ENCODE measurements around the gene BAD. TPM values are rescaled to one million over a fixed set of nuclear protein-coding genes. Genes with fewer than 3 reads are reported as not detected.

The BAD gene
- total and polyA plus RNA-seq, 2 of the 13 experiments (the other 11 are each of a cell fraction or from before 2014, with no cell fraction given): 17.9 to 28.5 TPM

GRCh38 chr11:64290352-64291261, 6.1 kb upstream of the BAD start:
- H4K20me1 ChIP-seq (ENCODE audit: insufficient read depth, low read length): no peaks in the 10 kb centered on the region
- TF ChIP-seq ZNF710 (CRISPR knock-in tag; IDR thresholded peaks at IDR 0.05; ENCODE audit: borderline replicate concordance) (no peak), ZBTB46 (CRISPR knock-in tag; IDR thresholded peaks at IDR 0.05; ENCODE audit: borderline replicate concordance) (no peak), ZBTB1 (CRISPR knock-in tag; IDR thresholded peaks at IDR 0.05; ENCODE audit: borderline replicate concordance) (no peak), CENPBD1 (CRISPR knock-in tag; IDR thresholded peaks at IDR 0.05; ENCODE audit: borderline replicate concordance, low read depth) (no peak), SRSF9 (IDR thresholded peaks at IDR 0.05; ENCODE audit: borderline replicate concordance, insufficient read depth, low read depth, low read length, poor library complexity, severe bottlenecking) (no peak), SNAPC2 (CRISPR knock-in tag; IDR thresholded peaks at IDR 0.05) (no peak), ZNF615 (CRISPR knock-in tag; IDR thresholded peaks at IDR 0.05; ENCODE audit: borderline replicate concordance) (no peak), GRHL1 (CRISPR knock-in tag; conservative IDR thresholded peaks at IDR 0.05) (no peak)
- H3K4me3 ChIP-seq (replicated peaks in 1 of 3; ENCODE audit: insufficient read depth in 1 of 3, low read depth in 2 of 3, low read length in 3 of 3): no peak overlapping the region
- H3K27me3 ChIP-seq (ENCODE audit: control insufficient read depth in 1 of 2, insufficient read depth in 2 of 2, low read length in 2 of 2): peaks cover 18 to 50% of the 10 kb centered on the region in 2 experiments
- no peak overlapping the region for H3K27ac ChIP-seq (ENCODE audit: extremely low read length, insufficient read depth, low read length)
- no peaks in the 10 kb centered on the region for H3K9me3 ChIP-seq (ENCODE audit: low read length)
- ATAC-seq: no peak
- POLR2A ChIA-PET: interaction anchor here (1.0 to 2.0 kb wide), 2 partner anchors 14 to 20 kb away, joined by 3 to 11 read pairs; no protein-coding TSS in a partner anchor
- 44% methylated on average over 8 of the region's 10 CpGs for WGBS (ENCODE audit: low lambda C conversion rate)
- no peaks in the 10 kb centered on the region for H3K79me2 ChIP-seq (ENCODE audit: insufficient read depth, low read length)
- no peak for FAIRE-seq
- H3K9ac ChIP-seq (ENCODE audit: insufficient read depth, low read depth, low read length): no peak overlapping the region
- in situ Hi-C loops (cut with HindIII; ENCODE audit: extremely low pct_ligation_motif_present, low pct_unique_long_range_greater_than_20kb) (no loop called here), intact Hi-C loops (cut with micrococcal nuclease; ENCODE audit: unreplicated experiment) (no loop called here)
- no TSS peak for BruUV-seq (replicated peaks)
- no peak for DNase-seq (ENCODE audit: low spot score)
- H3K4me2 ChIP-seq (ENCODE audit: low read depth, low read length): no peak overlapping the region; the same call in 1 of the 2 replicates
- no peak overlapping the region for H2AFZ ChIP-seq (ENCODE audit: low read length)
- H3K4me1 ChIP-seq (ENCODE audit: insufficient read depth, low read length): peaks cover 23% of the 10 kb centered on the region; the same call in 1 of the 2 replicates
- H3K36me3 ChIP-seq (replicated peaks in 1 of 2; ENCODE audit: control insufficient read depth in 1 of 2, insufficient read depth in 2 of 2, low read length in 2 of 2): no peaks in the 10 kb centered on the region
- CTCF ChIA-PET (ENCODE audit: low intra/inter-chr PET ratio, low total read pairs): no interaction called here
